HG03045 (cell line): ENCODE results near the gene CEP104.

ENCODE experiments used
- ATAC-seq: cut with Tn5 transposase; IDR thresholded peaks from one replicate; pipeline ENCODE4 v1.9.1; 2021; ENCODE audit warnings: mild to moderate bottlenecking, moderate library complexity; ENCODE audit not compliant: unreplicated experiment

Gene CEP104

GRCh38 chr1:3856923-3857790 lies at the start of gene CEP104, which contains the start of gene DFFB:
CEP104 (minus strand) TSS chr1:3857211; CDS start chr1:3852407, 4,804 bp downstream.
DFFB (plus strand) TSS chr1:3857476; CDS start chr1:3857604, 128 bp downstream.
- peak; percentile 94 for ATAC-seq

- no peak for ATAC-seq
Observed at GRCh38 chr1:3906672-3907020, 49.6 kb upstream of the CEP104 start.

- no peak for ATAC-seq
Observed at GRCh38 chr1:3905953-3906671, 49.1 kb upstream of the CEP104 start.

GRCh38 chr1:3905266-3905952 lies 48.4 kb upstream of the CEP104 start:
- no peak for ATAC-seq

- ATAC-seq, result no peak
Observed at GRCh38 chr1:3904843-3905185, 47.8 kb upstream of the CEP104 start.

- ATAC-seq, result no peak
Observed at GRCh38 chr1:3904006-3904842, 47.2 kb upstream of the CEP104 start.

- ATAC-seq, result no peak
Observed at GRCh38 chr1:3903141-3904005, 46.4 kb upstream of the CEP104 start.

GRCh38 chr1:3902571-3903091 lies 45.6 kb upstream of the CEP104 start:
- ATAC-seq, result no peak

- ATAC-seq, result no peak
Observed at GRCh38 chr1:3902111-3902511, 45.1 kb upstream of the CEP104 start.

GRCh38 chr1:3900969-3901529 lies 44.0 kb upstream of the CEP104 start:
- ATAC-seq, result peak; percentile 62

- peak; percentile 72 for ATAC-seq
Observed at GRCh38 chr1:3900150-3900968, 43.3 kb upstream of the CEP104 start, which contains the start of gene C1orf174. C1orf174 (minus strand) TSS chr1:3900272; CDS start chr1:3900186, 86 bp downstream.

GRCh38 chr1:3899754-3900149 lies 42.7 kb upstream of the CEP104 start:
- ATAC-seq, result peak; percentile 1

GRCh38 chr1:3898994-3899753 lies 42.2 kb upstream of the CEP104 start:
- ATAC-seq, result no peak

GRCh38 chr1:3898475-3898735 lies 41.4 kb upstream of the CEP104 start:
- no peak for ATAC-seq

GRCh38 chr1:3896396-3897000 lies 39.5 kb upstream of the CEP104 start:
- no peak for ATAC-seq

- no peak for ATAC-seq
Observed at GRCh38 chr1:3895951-3896325, 38.9 kb upstream of the CEP104 start.

- no peak for ATAC-seq
Observed at GRCh38 chr1:3895279-3895950, 38.4 kb upstream of the CEP104 start.
